Left cardiac atrium (tissue), 4 donors: ENCODE measurements around the gene SH3RF1. TPM values are rescaled to one million over a fixed set of nuclear protein-coding genes. Genes with fewer than 3 reads are reported as not detected.
A peak's percentile ranks its signal among the peaks of the same experiment; 100 is the strongest.

Experiments used
- ATAC-seq, 2 donors: fragments of 200-7000 bp; cut with Tn5 transposase; one replicate each; pipeline ENCODE4 v1.9.1; 2020; ENCODE audit warnings: mild to moderate bottlenecking in 2 of 2, moderate library complexity in 2 of 2
- DNase-seq: peaks from one replicate; pipeline ENCODE4 v3.0.0-alpha.2; 2020
- intact Hi-C, 2 donors: fragments of 100-400 bp; cut with DNase I; formaldehyde crosslinking; loops; one replicate each; pipeline versions ENCODE4 v1.14.1 to v1.15.1; 2022 to 2023
- total RNA-seq, 2 donors: library from RNA; stranded (reverse); fragmentation: NEBNext Ultra II Directional; extraction: Animal tissue kit (Norgen Biotek cat#: 25700); gene quantifications; one replicate each; pipeline ENCODE4 v1.2.1, GENCODE V29; 2021
- donor health status: DM: no; HTN: yes; CAD: no.
- donor health status: DM: no; HTN: yes; CAD: no; lungs with severe emphysema.
- donor health status: DM: yes; HTN: yes; CAD: no.
- donor health status: Dilated cardiomyopathy.

SH3RF1 gene
- total RNA-seq, 2 donors from 2014 or later = 8.7 to 12.8 TPM

- intact Hi-C loops = no loop called here
- no peak for ATAC-seq
- no peak for DNase-seq
Measured at GRCh38 chr4:169154121-169154520, 116.6 kb downstream of the SH3RF1 start.

DNA sequence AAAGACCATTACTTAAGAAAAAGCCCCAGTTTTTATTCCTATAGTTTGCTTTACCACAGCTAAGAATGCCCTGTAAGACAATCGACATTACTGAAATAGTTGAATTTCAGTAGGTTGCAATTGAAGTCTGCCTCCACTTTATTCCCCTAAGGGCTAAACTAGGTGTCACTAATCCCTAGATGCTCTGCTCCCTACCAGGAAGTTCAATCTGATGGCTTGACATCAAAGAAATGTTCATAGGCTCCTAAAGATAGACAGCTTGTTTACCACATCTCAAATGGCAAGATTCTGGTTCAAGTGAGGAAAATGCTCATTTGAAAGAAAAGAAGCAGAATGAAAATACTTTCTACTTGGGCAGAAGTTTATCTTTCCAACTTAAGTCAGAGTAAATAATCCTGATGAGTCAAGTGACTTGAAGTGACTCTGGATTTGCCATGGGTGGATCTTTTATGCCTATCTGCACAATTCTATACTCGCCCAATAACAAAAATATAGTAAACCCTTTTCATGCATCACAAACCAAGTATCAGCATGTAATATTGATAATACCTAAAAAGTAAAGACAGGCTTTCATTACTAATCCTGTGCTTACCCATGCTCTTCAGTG, 117.2 kb downstream of the SH3RF1 start:
- no peak for DNase-seq
- ATAC-seq = no peak
- intact Hi-C loops = no loop called here

DNA sequence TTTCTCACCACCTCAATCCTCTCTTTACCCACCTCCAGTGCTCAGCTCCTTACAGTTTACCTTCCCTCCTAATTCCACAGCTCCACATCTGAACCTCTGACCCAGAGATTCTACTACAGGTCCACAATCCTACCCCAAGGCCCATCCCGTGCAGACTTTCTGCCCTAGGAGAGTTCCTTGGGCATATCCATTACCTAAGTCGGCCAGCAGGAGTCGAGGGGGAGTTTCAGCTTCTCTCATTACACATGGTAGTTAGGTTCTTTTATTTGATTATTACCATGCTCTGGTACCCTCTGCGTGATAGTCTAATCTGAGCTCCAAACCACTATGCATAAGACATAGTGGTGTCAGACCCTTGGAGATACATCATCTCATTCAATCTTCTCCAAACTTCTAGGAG, 117.9 kb downstream of the SH3RF1 start:
- DNase-seq = no peak
- intact Hi-C loops = no loop called here
- no peak for ATAC-seq

- ATAC-seq (no peak), DNase-seq (no peak)
- intact Hi-C loops = no loop called here
Measured at GRCh38 chr4:169152098-169152497, 118.7 kb downstream of the SH3RF1 start.

- intact Hi-C loops = no loop called here
- no peak for ATAC-seq
- DNase-seq = no peak
Measured at GRCh38 chr4:169151671-169152070, 119.1 kb downstream of the SH3RF1 start.

- no peak for ATAC-seq
- intact Hi-C loops = no loop called here
- DNase-seq = no peak
Measured at GRCh38 chr4:169150806-169151205, 120.0 kb downstream of the SH3RF1 start.

DNA sequence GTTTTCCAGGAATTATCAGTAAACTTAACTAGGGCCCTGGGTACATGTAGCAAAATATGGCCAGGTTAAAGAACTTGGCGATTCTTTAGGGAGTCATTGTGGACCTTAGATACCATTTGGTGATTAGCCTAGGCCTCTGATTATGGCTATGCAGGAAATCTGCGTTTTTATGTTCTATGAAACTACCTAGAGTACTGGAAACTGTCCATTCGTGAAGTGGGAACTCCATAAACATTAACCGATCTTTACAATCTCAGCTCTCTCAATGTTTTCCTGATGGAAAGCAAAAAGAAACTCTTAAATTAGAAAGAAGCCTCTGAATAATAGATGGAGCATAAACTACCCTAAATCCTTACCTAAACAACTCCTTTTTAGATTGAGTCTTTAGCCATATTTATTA, 121.9 kb downstream of the SH3RF1 start:
- DNase-seq (no peak), ATAC-seq (no peak)
- intact Hi-C loops = no loop called here

DNA sequence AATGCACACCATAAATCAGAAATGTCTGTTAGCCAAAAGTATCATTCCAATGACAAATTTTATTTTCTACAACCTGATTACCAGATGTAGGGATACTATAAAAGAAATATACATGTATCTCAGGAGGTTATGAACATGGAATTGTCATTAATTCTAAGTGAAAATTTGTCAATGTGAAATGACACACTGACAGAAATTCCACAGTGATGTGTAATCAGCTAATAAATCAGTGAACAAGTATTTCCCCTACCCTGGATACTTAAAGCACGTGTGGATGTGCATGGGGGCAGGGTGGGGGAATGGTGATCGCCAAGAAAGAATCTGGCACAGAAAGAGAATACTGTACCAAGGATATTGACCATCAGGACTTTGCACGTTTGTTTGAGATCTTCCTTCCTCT, 123.6 kb downstream of the SH3RF1 start:
- intact Hi-C loops = no loop called here
- DNase-seq = no peak
- ATAC-seq = no peak

DNA sequence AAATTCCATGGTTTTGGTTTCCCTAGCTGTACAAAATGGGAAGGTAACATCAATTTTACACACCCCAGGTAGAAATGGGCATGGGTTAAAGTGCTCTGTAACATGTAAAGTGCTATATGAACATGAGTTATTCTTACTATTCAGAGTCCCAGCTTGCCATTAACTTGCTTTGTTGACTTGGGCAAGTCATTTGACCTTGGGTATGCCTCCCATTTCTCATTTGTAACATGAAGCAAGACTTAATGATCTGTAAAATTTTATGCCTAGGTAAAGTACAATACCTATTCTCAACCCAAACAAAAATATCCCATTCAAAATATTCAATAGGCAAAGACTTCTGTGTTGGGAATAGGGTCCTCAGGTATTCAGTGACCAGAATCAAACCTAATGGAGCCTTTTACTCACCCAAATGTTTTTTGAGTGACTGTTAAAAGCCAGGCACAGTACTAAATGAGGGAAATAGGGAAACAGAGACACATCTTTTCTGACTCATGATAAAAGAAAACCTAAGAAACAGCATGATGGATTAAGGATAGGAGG, 126.6 kb downstream of the SH3RF1 start:
- ATAC-seq (no peak), DNase-seq (no peak)
- intact Hi-C loops = no loop called here

GRCh38 chr4:169143335-169143734, 127.4 kb downstream of the SH3RF1 start:
- no peak for ATAC-seq
- intact Hi-C loops = no loop called here
- no peak for DNase-seq

DNA sequence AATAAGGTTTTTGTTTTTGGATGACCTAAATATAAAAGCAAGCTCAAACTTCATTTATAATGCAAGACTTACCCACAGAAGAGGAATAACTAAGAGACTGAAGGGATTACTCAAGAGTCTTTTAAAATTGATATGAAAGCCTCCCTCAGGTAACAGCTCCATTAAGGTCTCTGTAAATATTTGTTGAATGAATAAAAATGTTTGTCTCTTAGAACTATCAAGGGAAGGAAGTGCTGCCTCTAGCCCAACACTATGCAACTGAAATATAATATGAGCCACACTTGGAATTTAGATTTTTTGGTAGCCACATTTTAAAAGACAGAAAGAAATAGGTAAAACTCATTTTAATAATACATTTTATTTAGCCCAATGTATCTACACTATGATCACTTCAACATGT, 127.8 kb downstream of the SH3RF1 start:
- no peak for DNase-seq
- intact Hi-C loops = no loop called here
- no peak for ATAC-seq

DNA sequence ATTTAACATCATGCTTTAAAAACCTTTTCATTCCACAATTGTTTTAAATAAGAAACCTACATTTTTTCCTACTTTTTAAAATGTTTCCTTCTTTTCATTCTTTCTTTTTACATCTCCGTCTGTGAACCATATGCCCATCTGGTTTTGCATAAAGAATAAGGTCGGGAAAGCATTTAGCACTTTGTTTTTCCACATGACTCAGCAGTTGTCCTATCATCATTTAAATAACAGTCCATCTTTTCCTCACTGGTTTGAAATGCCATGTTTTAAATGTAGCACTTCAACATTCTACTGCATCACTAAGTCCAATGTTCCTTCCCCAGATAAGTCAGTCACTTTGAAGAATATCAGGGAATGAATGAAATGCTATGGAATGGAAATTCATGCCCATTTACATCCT, 128.4 kb downstream of the SH3RF1 start:
- ATAC-seq (no peak), DNase-seq (no peak)
- intact Hi-C loops = no loop called here

DNA sequence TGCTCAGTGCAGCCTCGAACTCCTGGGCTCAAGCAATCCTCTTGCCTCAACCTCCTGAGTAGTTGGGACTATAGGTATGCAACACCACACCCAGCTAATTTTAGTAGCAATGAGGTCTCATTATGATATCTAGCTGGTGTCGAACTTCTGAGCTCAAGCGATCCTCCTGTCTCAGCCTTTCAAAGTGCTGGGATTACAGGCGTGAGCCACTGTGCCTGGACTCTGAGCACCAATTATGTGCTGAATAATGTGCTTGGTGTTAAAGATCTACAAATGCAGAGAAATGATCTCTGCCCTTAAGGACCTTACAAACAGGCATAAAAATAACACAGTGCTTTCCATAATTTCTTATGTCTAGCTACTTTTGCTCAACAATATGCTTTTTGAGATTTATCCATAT, 131.7 kb downstream of the SH3RF1 start:
- ATAC-seq = no peak
- intact Hi-C loops = no loop called here
- DNase-seq = no peak

DNA sequence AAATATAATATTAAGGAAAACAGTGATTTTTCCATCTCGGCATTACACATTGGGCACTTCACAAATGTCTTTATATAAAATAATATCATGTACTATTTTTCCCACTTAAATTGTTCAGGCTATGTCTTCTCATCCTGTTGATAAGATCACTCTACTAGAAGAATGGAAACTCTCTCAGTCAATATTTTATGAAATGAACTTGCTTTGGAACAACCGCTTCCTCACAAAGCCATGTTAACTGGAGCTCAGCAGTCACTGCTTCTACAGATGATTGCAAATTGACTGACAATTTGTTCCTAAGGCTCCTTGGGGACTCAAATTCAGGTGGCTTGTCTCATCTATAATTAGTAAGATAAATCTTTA, 133.2 kb downstream of the SH3RF1 start:
- no peak for ATAC-seq
- no peak for DNase-seq
- intact Hi-C loops = no loop called here

- no peak for DNase-seq
- intact Hi-C loops = no loop called here
- ATAC-seq = no peak
Measured at GRCh38 chr4:169136796-169137557, 133.8 kb downstream of the SH3RF1 start.

DNA sequence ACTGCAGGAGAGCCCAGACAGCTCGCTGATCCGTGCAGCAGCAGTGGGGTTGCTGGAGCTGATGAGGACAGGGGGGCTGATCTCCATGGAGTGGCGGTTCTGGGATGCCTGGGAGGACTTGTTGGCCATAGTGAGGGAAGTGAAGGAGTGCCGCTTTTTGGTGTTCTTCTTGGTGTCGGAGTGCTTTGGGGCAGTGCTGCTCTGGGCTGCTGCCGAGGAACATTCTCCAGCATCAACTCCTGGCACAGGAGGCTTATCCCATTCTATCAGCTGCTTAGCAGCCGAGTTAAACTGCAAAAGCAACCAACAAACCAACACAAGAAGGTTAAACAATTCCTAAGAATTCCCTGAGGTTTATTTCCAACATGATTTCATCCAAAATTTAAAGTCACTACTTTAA, 134.4 kb downstream of the SH3RF1 start:
- ATAC-seq (peak in 1 of 2 donors; percentile 21), DNase-seq (no peak)
- intact Hi-C loops = no loop called here

- DNase-seq (no peak), ATAC-seq (no peak)
- intact Hi-C loops = no loop called here
Measured at GRCh38 chr4:169135776-169136175, 135.0 kb downstream of the SH3RF1 start.

GRCh38 chr4:169133932-169134331, 136.8 kb downstream of the SH3RF1 start:
- ATAC-seq = peak; percentile 12 to 34
- DNase-seq = no peak
- intact Hi-C loops = loop anchor here in 1 of 2 donors (5.0 kb wide), 1 partner anchor 72 kb away; no protein-coding TSS in a partner anchor

GRCh38 chr4:169132561-169133305, 138.0 kb downstream of the SH3RF1 start:
- no peak for DNase-seq
- intact Hi-C loops = loop anchor here in 1 of 2 donors (5.0 kb wide), 1 partner anchor 70 kb away; no protein-coding TSS in a partner anchor
- no peak for ATAC-seq
